Left ventricle myocardium inferior (tissue), 1 donor: ENCODE measurements around the gene ATP2A1. TPM values are rescaled to one million over a fixed set of nuclear protein-coding genes. Genes with fewer than 3 reads are reported as not detected.

Experiments used
- DNase-seq: peaks from one replicate; pipeline ENCODE4 v3.0.0-alpha.2; 2020
- H3K27ac ChIP-seq: fragments of 200-600 bp; replicated peaks from 2 replicates; pipeline ENCODE4 v1.8.0; 2021
- H3K27me3 ChIP-seq: fragments of 200-600 bp; 2 replicates; pipeline ENCODE4 v1.8.0; 2021; ENCODE audit warnings: low read depth
- H3K36me3 ChIP-seq: fragments of 200-600 bp; 2 replicates; pipeline ENCODE4 v1.8.0; 2021
- H3K4me1 ChIP-seq: fragments of 200-600 bp; 2 replicates; pipeline ENCODE4 v1.8.0; 2021
- H3K4me3 ChIP-seq: fragments of 200-600 bp; 2 replicates; pipeline ENCODE4 v1.8.0; 2021; ENCODE audit warnings: mild to moderate bottlenecking, moderate library complexity
- H3K9me3 ChIP-seq: fragments of 200-600 bp; replicated peaks from 2 replicates; pipeline ENCODE4 v1.8.0; 2021
- intact Hi-C: fragments of 100-400 bp; cut with micrococcal nuclease; formaldehyde crosslinking; loops from one replicate; pipeline ENCODE4 v1.11.0; 2022
- total RNA-seq: library from RNA; stranded (reverse); fragmentation: NEBNext Ultra II Directional; extraction: Animal tissue kit (Norgen Biotek cat#: 25700); gene quantifications from one replicate; pipeline ENCODE4 v1.2.1, GENCODE V29; 2021
- TF ChIP-seq, protein P1 (sequence below): fragments of 200-600 bp; IDR thresholded peaks from 2 replicates; pipeline ENCODE4 v1.8.0; 2021; ENCODE audit warnings: antibody characterized with exemption, mild to moderate bottlenecking, borderline replicate concordance
- donor health status: DM: no; HTN: yes; CAD: no; lungs with severe emphysema.

ATP2A1 gene
- total RNA-seq, 1 donor from 2014 or later, result 0.38 TPM

DNA sequence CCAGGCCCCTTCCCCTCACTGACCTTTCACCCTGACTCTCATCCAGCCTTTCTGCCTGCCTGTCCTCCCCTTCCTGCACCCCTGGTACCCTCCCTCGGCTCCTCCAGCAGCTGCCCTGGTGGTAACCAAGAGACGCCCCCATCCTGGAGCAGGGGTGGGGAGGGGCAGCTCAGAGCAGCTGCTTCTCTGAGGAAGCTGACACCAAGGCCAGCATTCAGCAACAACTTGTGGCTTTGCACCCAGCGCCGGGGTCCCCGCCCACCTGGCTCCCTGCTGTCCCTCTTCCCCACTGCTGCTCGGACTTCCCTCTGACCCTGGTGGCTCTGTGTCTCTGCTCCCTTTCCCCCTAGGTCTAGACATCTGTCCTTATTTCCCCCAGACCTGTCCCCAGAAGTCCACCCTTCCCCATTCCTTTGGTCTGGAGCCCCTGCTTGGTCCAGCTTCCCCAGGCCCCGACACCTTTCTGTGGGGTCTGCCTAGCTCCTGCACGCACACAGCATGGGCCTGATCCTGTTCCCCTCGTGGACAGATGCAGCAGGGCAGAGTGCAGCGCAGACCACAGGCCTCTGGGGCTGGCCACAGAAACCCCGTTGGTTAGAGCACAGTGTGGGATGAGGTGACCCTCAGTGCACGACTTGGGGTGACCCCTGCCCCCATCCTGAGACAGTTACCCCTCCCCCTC, 1.2 kb upstream of the ATP2A1 start:
- no peak for DNase-seq
- TF ChIP-seq, protein P1, sequence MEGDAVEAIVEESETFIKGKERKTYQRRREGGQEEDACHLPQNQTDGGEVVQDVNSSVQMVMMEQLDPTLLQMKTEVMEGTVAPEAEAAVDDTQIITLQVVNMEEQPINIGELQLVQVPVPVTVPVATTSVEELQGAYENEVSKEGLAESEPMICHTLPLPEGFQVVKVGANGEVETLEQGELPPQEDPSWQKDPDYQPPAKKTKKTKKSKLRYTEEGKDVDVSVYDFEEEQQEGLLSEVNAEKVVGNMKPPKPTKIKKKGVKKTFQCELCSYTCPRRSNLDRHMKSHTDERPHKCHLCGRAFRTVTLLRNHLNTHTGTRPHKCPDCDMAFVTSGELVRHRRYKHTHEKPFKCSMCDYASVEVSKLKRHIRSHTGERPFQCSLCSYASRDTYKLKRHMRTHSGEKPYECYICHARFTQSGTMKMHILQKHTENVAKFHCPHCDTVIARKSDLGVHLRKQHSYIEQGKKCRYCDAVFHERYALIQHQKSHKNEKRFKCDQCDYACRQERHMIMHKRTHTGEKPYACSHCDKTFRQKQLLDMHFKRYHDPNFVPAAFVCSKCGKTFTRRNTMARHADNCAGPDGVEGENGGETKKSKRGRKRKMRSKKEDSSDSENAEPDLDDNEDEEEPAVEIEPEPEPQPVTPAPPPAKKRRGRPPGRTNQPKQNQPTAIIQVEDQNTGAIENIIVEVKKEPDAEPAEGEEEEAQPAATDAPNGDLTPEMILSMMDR, result no peak
- Histone ChIP-seq H3K27me3 (peaks cover 15% of the 10 kb centered on the region), H3K4me3 (no peak overlapping the region), H3K9me3 (no peaks in the 10 kb centered on the region), H3K36me3 (peaks cover 27% of the 10 kb centered on the region), H3K27ac (no peak overlapping the region), H3K4me1 (peaks cover 15% of the 10 kb centered on the region)
- intact Hi-C loops, result no loop called here

DNA sequence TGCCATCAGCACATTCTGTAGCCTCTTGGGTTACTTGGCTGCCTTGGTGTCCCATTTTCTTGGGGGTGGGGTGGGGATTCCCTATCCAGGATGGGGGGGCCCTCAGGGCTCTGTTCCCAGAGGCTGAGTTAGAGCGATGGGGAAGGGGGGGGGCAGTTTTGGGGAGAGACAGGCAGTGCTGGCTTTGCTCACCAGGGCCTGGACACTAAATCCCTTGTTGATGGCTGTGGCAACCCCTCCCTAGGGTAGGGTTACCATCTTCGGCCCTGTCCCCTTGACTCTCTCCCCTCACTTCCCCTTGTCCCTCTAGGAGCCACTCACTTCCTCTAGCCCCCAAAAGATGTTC, 660 bp upstream of the ATP2A1 start:
- intact Hi-C loops, result no loop called here
- TF ChIP-seq, protein P1, result no peak
- DNase-seq, result no peak
- H3K27me3 ChIP-seq, result peaks cover 20% of the 10 kb centered on the region
- peaks cover 21% of the 10 kb centered on the region for H3K36me3 ChIP-seq
- H3K4me1 ChIP-seq, result peaks cover 15% of the 10 kb centered on the region
- H3K9me3 ChIP-seq, result no peaks in the 10 kb centered on the region
- no peak overlapping the region for H3K27ac ChIP-seq
- H3K4me3 ChIP-seq, result no peak overlapping the region

DNA sequence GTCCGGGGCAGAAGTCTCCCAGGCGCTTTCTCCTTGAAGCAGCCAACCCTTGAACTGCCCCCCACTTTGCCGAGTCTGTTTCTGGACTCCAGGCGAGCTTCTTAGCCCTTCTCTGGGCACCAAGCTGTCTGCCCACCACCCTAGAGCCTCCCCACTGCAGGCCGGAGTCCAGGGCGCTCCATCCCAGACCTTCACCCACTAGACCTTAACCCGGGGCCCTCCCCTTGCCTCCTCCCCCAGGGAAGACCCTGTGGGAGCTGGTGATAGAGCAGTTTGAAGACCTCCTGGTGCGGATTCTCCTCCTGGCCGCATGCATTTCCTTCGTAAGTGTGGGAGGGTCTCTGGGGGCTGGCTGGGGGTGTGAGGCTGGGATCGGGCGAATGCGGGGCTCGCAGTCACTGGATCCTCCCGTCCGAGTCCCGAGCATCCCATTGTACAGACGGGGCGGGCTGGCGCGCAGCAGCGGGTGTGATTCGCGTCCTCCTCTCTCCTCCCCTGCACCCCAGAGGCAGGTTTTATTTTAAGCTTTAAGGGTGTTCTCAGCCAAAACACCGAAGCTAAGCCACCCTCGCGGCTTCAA, 1.1 kb downstream of the ATP2A1 start:
- intact Hi-C loops, result no loop called here
- peaks cover 15% of the 10 kb centered on the region for H3K4me1 ChIP-seq
- TF ChIP-seq, protein P1, result no peak
- H3K4me3 ChIP-seq, result peak overlapping the region; percentile 89
- no peaks in the 10 kb centered on the region for H3K9me3 ChIP-seq
- DNase-seq, result no peak
- H3K27ac ChIP-seq, result peak overlapping the region; percentile 51
- H3K36me3 ChIP-seq, result peaks cover 4% of the 10 kb centered on the region
- H3K27me3 ChIP-seq, result peaks cover 29% of the 10 kb centered on the region

DNA sequence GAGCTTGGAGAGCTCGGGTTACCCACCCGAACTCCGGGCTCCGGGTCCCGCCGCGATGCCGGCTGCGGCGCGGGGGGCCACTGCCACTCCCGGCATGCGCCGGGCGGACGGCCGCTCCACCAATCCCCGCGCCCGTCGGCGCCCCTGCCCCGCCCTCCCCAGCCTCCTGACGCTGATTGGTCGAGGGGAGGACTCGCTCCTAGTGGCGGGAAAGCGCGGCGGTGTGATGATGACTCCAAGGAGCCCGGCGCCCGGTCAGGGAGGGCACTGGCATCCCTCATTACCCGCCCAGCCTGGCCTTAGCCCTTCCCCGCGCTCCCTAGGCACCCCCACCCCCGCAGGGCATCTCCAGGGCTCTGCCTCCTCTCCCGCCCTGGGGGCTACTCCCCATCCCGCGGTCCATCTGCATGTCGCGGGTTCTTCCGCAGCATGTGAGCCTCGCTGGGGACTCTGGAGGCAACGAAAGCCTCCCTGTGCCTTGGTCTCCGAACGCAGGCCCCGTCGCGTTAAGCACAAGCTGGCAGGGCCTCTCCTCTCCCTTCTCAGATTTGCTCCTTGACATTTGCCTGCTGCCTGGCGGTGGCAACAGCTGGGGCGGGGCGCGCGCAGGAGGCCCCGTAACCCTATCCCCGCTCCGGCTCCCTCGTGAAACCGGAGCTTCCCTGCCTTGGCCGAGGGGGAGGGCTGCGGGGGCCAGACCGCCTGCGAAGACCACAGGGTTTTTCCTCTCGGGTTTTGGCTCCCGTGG, 1.7 kb downstream of the ATP2A1 start:
- Histone ChIP-seq H3K4me3 (peak overlapping the region; percentile 89), H3K36me3 (no peaks in the 10 kb centered on the region), H3K4me1 (peaks cover 15% of the 10 kb centered on the region), H3K27me3 (peaks cover 29% of the 10 kb centered on the region), H3K27ac (peak overlapping the region; percentile 51), H3K9me3 (no peaks in the 10 kb centered on the region)
- TF ChIP-seq, protein P1, result peak; percentile 50
- DNase-seq, result peak; percentile 88
- intact Hi-C loops, result no loop called here

DNA sequence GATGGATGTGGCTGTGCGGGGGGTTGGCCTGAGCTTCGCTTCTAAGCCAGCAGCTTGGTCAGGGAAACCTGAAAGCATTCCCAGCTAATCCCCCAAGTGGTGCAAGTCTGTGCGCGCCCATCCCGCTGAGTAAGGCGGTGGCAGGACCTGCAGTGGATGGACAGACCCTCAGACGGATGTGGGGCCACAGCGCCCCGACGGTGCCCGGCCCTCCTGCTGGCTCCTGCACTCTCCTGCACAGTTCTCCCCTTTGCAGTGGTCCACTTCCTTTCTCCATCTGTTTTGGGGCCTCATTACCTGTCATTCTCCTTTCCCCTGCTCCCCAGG, 2.3 kb downstream of the ATP2A1 start:
- Histone ChIP-seq H3K27ac (no peak overlapping the region), H3K9me3 (no peaks in the 10 kb centered on the region), H3K4me3 (peak overlapping the region; percentile 89), H3K4me1 (peaks cover 15% of the 10 kb centered on the region), H3K36me3 (no peaks in the 10 kb centered on the region), H3K27me3 (peaks cover 29% of the 10 kb centered on the region)
- no peak for DNase-seq
- intact Hi-C loops, result no loop called here
- TF ChIP-seq, protein P1, result no peak
